ENCODE results near the gene CRB2.

The CRB2 gene

GRCh38 chr9:123408313-123409262 lies 52.6 kb downstream of the CRB2 start:
- DNase-seq, result no peak

GRCh38 chr9:123410281-123410910 lies 54.4 kb downstream of the CRB2 start:
- DNase-seq, result no peak

DNA sequence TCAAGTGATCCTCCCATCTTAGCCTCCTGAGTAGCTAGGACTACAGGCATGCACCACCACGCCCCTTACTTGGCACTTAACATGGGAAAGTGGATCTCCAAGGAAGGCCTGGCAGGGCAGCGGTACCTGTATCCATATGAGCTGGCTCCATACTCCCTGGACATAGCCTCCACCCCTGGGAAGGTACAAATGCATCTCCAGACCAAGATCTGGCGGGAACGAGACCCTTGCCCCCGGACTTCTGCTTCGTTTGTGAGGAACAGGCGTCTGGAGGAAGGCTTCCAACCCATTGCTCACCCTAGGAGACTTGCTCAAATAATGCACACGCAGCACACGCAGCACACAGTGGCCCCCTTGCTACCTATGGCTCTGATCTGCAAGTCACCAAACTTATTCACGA lies 55.2 kb downstream of the CRB2 start:
- no peak for DNase-seq

DNA sequence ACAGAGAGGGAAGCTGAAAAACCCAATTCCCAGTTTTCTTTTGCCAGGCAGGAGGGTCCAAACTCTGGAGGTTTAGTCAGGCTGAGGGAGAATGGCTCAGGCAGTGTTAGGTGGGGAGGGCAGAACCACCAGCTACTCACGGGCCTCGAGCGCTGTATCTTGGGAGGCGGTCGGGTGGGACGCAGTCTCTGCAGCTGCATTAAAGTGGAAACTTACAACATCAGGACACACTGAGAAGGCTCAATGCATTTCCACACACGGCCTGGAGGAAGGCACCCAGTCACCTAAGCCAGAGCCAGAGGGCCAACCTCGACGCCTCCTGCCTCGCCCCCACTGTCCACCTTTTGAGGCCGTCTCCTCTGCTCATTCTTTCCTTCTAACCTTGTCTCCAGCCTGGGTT lies 55.6 kb downstream of the CRB2 start:
- no peak for DNase-seq

GRCh38 chr9:123412171-123412820 lies 56.3 kb downstream of the CRB2 start:
- no peak for DNase-seq

GRCh38 chr9:123414204-123414603 lies 58.2 kb downstream of the CRB2 start:
- DNase-seq, result no peak

- DNase-seq, result no peak
These were observed 59.2 kb downstream of the CRB2 start for GRCh38 chr9:123414936-123415930.

DNA sequence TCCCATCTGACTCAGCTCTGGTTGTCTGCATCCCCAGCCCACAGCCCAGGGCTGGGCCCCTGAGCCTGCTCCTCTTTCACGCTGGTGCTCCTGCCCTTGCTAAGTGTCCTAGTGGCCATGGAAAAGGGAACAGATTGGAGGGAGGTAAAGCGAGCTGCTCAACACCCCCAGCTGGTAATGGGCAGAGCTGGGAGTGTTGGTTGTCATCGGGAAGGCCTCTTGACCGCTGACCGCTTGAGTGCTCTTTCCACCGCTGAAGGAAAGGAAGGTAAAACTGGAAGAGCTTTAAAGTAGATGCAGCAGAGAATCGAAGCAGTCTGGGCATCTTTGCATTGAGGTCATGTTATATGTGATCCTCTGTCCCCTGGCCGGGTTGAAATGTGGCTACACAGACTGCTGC lies 60.2 kb downstream of the CRB2 start:
- no peak for DNase-seq

DNA sequence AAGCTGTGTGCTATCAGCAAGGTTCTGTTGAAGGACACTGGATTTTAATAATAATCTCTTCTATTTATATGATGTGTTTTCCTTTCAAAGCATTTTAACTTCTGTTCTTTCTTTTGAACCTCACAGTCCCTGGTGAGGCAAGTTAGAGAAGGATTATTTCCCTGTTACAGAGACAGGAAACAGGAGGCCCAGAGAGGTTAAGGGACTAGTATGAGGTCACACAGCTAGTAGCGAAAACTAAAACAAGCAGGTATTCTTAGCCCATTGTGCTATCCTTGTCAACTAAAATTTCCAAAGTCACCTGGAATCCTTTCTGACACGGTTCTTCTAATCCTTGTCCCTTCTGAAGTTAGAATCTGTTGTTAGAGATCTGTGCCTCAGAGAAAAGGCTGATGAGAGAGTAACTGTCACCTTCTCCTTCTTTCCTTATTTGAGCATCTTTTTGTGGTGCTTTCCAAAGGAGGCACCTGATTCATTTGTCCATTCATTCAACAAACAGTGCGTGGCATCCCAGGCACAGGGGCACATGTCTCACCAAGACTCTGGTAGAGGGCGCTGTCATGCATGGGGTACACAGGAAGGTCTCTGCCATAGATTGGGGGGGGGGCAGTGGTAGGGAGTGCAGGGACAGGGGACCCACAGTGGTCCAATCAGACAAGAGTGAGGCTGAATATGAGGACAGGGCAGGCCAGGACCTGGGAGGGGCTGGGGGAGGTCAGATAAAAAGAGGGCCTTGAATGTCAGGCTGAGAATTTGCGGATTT lies 61.5 kb downstream of the CRB2 start:
- DNase-seq, result no peak

DNA sequence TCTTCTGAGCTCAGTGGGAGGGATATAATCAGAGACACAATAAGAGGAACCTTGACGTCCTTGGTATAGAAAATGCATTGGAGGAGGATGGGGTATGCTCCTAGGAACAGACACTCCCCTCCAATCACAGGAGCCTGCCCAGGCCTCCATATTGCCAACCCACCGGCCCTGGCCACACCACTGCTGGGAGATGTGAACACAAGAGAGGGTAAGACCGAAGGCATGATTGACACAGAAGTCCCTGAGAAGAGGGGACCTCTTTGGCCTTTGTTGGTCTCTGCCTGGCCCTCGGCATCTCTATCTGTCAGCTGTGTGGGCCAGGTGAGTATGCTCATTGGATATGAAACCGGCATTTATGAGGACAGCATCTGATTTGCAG lies 62.0 kb downstream of the CRB2 start:
- no peak for DNase-seq

DNA sequence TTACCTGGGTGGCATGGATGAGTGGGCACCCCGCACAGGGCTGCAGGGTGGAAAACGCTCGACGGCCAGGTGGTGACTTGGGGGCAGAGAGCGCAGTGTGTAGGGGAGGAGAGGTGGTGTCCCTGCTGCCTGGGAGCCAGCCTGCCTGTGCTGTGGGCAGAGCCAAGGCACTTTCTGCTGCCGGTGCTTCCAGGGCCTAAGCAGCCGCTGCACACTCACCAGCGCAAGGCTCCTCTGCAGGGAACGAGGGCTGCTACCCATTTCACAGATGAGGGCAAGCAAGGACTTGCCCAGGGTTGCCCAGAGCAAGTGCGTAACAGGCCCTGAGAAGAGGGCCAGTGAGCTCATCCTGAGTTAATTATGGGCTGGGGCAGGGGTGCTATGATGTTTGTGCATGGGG lies 62.5 kb downstream of the CRB2 start:
- no peak for DNase-seq

DNA sequence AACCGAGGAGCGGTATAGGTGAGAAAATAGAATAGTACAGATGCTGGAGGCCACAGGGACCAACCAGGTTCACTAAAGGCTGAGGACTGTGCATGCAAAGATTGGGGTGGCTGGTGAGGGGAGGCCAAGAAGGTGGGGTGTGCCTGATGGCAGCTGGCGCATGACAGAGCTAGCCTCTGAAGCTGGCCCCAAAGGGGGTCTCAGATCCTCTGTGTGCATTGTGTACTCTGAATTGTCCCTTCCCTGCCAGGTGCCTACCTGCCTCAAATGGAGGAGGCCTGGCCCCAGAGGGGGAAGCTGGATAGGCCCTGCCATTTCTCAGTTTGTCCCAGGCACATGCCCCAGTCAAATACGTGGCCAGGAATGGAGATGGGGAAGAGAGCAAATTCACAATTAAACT lies 63.1 kb downstream of the CRB2 start:
- DNase-seq, result no peak

DNA sequence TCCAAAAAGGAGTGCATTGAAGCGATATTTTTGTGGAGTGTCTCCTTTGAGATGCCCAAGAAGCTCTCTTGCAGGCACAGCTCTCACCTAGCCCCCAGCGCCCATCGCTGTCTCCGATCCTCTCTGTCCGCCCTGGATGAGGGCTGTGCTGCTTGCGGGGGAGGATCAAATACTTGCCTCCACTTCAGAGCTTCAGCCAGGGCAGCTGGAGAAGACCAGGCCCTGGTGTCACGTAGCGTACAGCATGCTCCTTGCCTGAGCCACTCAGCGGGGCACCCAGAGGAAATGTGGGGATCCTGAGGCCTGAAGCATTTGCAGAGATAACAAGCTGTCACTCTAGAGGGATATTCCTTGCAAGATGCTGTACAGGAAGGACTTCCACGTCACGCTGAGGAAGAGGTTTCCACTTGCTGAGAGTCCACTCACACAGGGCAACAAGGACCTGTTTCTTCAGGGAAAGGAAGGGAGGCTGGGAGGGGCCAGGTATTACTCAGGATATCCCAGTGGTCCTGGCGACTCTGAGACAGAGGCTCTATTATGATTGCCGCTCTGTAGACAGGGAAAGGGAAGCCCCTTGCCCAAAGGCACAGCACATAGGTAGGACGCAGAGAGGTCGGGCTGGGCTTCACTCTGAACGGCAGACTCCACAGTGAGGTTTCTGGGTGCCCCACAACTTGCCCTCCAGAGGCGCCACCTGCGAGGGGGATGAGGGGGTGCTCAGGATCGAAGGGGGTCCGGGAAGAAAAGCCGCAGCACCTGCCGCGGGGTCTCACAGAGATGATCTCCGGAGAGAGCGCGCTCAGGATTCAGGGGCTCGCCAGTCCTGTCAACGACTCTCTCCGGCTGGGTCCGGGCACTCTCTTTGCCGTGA lies 64.0 kb downstream of the CRB2 start:
- DNase-seq, result no peak

GRCh38 chr9:123420592-123421111 lies 64.7 kb downstream of the CRB2 start:
- peak; percentile 85 for DNase-seq

- DNase-seq, result no peak
These were observed 65.2 kb downstream of the CRB2 start for GRCh38 chr9:123421186-123421585.

DNA sequence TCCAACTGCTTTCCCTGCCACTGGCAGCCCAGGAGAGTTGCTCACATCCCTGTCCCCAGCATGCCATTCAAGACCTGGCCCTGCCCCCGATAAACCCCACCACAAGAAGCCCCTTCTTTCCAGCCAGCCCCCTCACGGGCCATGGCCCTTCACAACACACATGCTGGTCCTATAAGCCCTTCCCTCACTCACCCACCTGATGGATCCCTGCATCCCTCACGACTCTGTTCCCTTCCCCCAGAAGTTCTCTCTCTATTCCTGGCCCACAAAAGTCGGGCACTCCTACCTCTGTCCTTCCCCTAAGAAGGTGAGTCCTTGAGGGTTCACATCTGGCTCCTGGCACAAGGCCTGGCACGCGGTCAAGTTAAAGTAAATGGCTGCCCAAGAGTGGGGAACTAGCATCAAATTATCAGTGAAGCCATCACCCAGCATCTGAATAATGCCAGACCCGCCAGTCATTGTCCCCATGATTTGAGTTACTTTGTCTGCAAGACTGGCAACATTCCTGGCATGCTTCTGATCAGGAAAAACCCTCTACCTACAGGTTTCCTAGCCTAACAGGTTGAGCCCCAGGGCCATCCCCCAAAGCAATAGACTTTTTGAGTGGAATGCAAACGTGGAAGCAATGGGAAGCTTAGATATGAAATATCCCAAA lies 65.9 kb downstream of the CRB2 start:
- no peak for DNase-seq

DNA sequence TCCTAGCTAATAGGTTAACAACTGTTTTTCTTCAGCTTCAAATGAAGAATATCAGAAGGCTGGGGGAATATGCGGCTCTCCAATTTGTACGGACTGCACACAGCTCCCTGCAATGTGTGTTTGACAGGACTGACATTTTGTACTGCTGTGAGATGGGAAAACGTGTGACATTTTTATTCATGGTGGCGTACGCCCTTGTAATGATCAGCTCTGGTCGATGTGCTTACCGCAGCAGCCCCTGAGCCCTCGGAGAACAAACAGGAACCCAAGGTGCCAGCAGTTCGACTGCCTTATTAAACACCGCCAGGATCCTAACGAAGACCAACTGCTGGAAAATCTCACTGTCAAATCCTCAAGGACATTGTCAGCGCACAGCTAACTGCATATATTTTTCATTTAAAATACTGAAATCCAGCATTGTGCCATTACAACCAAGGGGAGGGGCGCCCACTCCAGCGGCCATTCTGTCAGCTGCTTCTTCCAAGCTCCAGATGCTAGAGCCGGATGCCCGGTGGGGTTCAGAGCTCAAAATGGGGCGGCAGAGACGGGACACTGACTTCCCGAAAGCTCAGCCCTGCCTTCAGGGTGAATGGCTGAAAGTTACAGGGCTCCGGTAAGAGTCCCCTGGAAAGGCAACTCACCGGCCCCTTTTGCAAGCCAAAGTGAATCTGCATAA lies 66.8 kb downstream of the CRB2 start:
- DNase-seq, result no peak

GRCh38 chr9:123423311-123423640 lies 67.3 kb downstream of the CRB2 start:
- no peak for DNase-seq

DNA sequence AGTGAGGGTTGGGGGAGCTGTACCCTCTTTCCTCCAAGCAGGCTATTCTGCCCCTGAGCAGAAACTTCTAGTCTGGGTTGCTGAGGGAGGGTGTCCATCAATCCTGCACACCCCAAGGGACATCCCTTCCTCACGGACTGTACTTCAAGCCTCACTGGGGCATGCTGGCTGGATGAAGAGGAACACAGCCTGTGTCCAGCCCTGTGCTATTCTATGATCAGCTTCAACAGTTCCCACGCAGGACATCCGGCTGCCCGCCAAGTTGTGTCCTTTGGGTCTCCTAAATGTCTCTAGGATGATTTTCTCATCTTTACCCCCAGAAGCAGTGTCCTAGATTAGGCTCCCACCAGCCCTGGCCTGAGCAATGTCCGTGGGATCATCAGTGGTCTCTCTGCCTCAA lies 68.1 kb downstream of the CRB2 start:
- no peak for DNase-seq
